GM12873 (cell line): ENCODE measurements around the gene CPEB3.

ENCODE experiments used
- CTCF ChIP-seq: IDR thresholded peaks from 2 replicates; pipeline ENCODE4 v1.5.1; 2012; ENCODE audit warnings: low read depth, mild to moderate bottlenecking, moderate library complexity, low read length, control low read depth; ENCODE audit not compliant: insufficient read depth; ENCODE audit errors: missing control alignments

Gene CPEB3

GRCh38 chr10:92241158-92241500 lies 49.7 kb downstream of the CPEB3 start:
- no peak for TF ChIP-seq CTCF

DNA sequence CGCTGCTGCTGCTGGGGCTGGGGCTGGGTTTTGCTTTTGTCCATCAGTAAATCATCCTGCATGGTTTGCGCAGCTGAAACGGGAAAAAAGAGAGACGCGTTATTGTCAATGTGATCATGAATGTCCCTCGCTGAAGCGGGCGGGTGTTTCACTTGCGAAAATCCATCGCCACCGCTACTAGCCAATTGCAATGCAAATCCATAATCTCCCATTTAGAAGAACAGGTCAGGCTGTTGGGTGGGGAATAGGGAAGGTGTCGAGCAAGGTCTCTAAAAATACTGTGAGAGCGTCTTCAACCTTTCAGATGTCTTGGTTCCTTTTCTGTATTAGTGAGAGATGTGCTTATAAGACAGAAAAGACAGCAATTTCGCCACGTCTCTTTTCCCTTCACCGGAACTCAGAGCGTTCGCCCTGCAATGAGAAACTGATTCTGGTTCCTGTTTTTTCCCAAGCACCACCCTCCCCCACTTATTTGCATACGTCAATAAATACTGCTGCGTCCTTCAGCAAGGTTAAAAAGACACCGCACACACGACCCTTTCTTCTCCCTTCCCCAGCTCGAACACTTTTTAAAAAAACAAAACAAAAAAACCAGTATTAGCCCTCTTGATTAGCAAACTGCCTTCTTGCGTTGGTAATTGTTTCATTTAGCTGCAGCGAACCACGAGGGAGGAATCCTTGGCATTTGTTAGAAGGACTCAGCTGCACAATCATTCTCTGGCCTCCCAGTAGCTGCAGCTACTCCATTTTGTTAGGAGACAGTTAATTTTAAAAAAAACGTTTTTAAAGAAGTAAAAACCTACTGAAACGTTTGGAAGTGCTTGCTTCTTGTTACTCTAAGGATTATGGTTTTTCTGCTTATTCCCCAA lies 50.4 kb downstream of the CPEB3 start:
- TF ChIP-seq CTCF: no peak

DNA sequence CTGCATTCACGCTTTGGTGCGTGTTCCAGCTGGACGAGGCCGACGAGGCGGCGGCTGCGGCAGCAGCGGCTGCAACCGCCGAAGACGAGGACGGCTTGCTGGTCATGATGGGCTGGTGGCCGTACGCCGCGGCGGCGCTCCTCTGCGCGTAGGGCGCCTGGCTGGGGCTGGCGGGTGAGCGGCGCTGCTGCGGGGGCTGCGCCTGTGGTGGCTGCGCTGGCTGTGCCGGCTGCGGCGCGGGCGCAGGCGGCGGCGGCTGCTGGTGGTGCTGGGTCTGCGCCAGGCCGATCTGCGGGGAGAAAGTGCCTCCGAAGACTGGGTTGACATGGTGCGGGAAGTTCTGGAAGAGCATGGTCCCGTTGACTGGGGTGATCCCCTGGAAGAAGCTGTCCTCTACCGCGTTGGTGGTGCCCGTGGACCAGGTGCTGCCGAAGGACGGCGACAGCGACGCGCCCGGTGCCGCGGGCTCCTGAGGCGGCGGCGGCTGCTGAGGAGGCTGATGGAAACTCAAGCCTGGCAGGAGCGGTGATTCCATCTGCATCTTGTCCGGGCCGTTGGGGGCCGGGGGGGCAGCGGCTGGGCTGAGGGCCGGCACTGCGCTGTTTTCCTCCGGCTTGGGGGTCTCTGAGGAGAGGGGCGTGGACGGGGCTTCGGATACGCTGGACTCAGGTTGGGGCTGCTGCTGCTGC lies 51.1 kb downstream of the CPEB3 start:
- TF ChIP-seq CTCF: no peak

- TF ChIP-seq CTCF: no peak
Measured at GRCh38 chr10:92239151-92239599, 51.7 kb downstream of the CPEB3 start.

GRCh38 chr10:92238586-92239098 lies 52.2 kb downstream of the CPEB3 start:
- no peak for TF ChIP-seq CTCF

DNA sequence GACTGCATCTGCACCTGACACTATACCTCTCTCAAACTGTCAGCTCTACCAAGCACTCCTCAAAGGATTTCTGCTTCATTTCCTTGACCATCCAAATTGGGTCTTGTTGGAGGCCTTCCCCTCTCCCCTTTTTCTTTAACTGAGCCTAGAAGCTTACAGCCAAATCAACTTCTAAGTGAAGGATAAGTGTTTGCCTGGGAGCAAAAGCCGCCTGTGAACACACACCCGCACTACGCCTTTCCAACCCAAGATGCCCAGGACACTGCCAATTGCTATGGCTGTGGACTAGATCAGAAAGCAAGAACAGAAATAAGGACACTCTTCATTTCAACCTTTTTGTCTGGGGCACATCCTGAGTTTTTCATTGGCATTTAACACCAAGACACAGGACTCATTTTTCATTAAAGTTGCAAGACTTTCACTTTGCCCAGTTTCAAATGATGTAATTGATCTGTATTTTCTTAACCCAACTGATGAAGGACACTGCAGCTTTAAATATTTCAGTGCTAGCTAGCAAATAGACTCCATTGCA lies 52.8 kb downstream of the CPEB3 start:
- no peak for TF ChIP-seq CTCF

- TF ChIP-seq CTCF: no peak
Measured at GRCh38 chr10:92231196-92231595, 59.7 kb downstream of the CPEB3 start.
